Subcutaneous adipose tissue (tissue), 4 donors: Measurements from ENCODE around the gene CRYBG2. TPM values are rescaled to one million over a fixed set of nuclear protein-coding genes. Genes with fewer than 3 reads are reported as not detected.

Experiments used
- total RNA-seq, 4 donors: library from RNA; depleted of rRNA; stranded (reverse); fragments of >200 nt; gene quantifications; one replicate each; pipeline ENCODE4 v1.1.0, GENCODE V29; 2016
- TF ChIP-seq, protein P1 (sequence below): fragments of 450-650 bp; IDR thresholded peaks from one replicate; pipeline ENCODE4 v1.5.1; 2016; ENCODE audit warnings: low read depth, mild to moderate bottlenecking, control low read depth, antibody characterized with exemption, moderate library complexity

CRYBG2 gene
- total RNA-seq, 4 donors from 2014 or later = not detected

- TF ChIP-seq, protein P1, sequence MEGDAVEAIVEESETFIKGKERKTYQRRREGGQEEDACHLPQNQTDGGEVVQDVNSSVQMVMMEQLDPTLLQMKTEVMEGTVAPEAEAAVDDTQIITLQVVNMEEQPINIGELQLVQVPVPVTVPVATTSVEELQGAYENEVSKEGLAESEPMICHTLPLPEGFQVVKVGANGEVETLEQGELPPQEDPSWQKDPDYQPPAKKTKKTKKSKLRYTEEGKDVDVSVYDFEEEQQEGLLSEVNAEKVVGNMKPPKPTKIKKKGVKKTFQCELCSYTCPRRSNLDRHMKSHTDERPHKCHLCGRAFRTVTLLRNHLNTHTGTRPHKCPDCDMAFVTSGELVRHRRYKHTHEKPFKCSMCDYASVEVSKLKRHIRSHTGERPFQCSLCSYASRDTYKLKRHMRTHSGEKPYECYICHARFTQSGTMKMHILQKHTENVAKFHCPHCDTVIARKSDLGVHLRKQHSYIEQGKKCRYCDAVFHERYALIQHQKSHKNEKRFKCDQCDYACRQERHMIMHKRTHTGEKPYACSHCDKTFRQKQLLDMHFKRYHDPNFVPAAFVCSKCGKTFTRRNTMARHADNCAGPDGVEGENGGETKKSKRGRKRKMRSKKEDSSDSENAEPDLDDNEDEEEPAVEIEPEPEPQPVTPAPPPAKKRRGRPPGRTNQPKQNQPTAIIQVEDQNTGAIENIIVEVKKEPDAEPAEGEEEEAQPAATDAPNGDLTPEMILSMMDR = no peak
Observed at GRCh38 chr1:26282401-26282918, 71.5 kb downstream of the CRYBG2 start.

- TF ChIP-seq, protein P1 = no peak
Observed at GRCh38 chr1:26281971-26282370, 72.0 kb downstream of the CRYBG2 start.

GRCh38 chr1:26281091-26281958 is 72.6 kb downstream of the CRYBG2 start:
- TF ChIP-seq, protein P1 = no peak

GRCh38 chr1:26280333-26281042 is 73.4 kb downstream of the CRYBG2 start:
- TF ChIP-seq, protein P1 = no peak

DNA sequence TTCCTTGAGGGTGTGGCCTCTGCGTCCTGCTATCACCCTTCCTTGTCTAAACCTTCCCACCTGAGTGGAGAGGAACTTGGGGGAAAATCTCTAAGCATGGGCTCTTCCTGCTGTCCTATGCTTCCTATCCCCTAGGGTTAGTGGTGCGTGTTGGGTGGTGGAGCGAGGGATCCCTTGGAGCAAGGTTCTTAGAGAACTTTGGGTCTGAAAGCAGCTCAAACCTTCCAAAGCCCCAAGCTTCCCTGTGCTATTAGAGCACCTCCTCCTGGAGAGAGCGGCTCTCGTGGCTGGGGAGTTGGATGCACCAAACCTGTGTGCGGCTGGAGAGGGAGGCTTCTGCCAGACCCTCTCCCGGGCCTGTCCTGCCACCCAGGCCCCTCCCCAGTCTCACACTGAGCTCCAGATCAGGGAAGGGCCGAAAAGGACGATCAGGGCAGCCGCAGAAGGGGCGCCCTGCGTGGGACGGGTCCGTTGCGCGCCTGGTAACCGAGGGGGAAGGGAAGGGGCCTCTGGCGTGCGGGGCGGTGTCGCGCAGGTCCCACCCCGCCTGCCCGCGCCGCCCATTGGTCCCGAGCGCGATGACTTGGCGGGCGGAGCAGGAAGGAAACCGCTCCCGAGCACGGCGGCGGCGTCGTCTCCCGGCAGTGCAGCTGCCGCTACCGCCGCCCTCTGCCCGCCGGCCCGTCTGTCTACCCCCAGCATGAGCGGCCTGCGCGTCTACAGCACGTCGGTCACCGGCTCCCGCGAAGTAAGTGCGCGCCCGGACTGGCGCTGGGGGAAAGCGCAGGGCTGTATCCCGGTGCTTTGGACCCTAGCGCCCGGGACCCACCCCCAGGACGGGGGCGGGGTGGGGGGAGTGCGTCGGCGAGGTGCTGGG is 74.2 kb downstream of the CRYBG2 start, which contains the start of gene SH3BGRL3:
TSS of gene SH3BGRL3 (plus strand) at position 631 of the 877 bp plus-strand sequence. CDS start at position 701, 70 bp downstream.
- TF ChIP-seq, protein P1 = no peak

DNA sequence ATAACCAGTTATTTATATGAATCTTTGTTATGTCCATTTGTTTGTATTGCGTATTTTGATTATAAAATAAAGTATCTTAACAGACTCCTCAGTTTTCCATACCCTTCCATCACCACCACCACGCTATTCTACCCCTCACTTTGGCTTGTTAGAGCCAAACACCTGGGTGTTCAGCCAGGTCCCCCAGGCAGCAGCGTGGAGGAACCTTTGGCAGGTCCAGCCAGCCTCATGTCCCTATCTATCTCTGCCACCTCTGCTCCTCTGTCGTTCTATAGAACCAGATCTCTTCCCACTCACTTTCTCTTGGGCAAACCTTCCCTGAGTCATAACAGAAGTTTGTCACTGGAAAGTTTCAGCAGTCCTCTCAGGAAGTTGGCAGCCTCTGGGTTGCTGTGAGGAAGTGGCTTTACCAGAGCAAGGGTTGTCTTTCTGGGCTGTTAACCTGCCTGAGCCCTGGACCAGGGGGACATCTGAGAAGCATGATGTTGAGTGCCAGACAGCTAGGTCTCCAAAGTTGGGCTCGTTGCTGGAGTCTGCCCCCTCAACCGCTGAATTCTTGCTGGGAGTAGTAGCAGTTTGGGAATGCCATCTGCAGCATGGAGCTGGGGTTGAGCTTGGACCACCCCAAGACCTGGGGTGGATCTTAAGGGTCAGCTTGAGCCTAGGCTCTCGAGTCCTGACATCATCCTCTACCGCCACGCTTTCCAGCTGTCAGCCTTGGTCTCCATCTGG is 75.0 kb downstream of the CRYBG2 start:
- TF ChIP-seq, protein P1 = no peak
